ENCODE data around the gene TLK1.

Gene TLK1

GRCh38 chr2:171147081-171147480 is 13.6 kb downstream of the TLK1 start:
- no peak overlapping the region for H3K4me3 ChIP-seq (ENCODE audit: low read depth, low read length)
- in situ Hi-C loops (cut with HindIII; ENCODE audit: low sequenced_read_pairs) = no loop called here
- TF ChIP-seq CTCF (IDR thresholded peaks at IDR 0.05; ENCODE audit: low read depth, low read length, missing control alignments) = no peak
- DNase-seq (ENCODE audit: low read depth) = no peak

- no peak for DNase-seq (ENCODE audit: low read depth)
- no peak overlapping the region for H3K4me3 ChIP-seq (ENCODE audit: low read depth, low read length)
- in situ Hi-C loops (cut with HindIII; ENCODE audit: low sequenced_read_pairs) = no loop called here
- TF ChIP-seq CTCF (IDR thresholded peaks at IDR 0.05; ENCODE audit: low read depth, low read length, missing control alignments) = no peak
These were observed 14.1 kb downstream of the TLK1 start for GRCh38 chr2:171146633-171147032.

GRCh38 chr2:171146071-171146470 is 14.6 kb downstream of the TLK1 start:
- in situ Hi-C loops (cut with HindIII; ENCODE audit: low sequenced_read_pairs) = no loop called here
- TF ChIP-seq CTCF (IDR thresholded peaks at IDR 0.05; ENCODE audit: low read depth, low read length, missing control alignments) = no peak
- no peak overlapping the region for H3K4me3 ChIP-seq (ENCODE audit: low read depth, low read length)
- no peak for DNase-seq (ENCODE audit: low read depth)

GRCh38 chr2:171143670-171144062 is 17.0 kb downstream of the TLK1 start:
- in situ Hi-C loops (cut with HindIII; ENCODE audit: low sequenced_read_pairs) = no loop called here
- no peak for DNase-seq (ENCODE audit: low read depth)
- H3K4me3 ChIP-seq (ENCODE audit: low read depth, low read length) = no peak overlapping the region
- TF ChIP-seq CTCF (IDR thresholded peaks at IDR 0.05; ENCODE audit: low read depth, low read length, missing control alignments) = no peak

GRCh38 chr2:171142398-171142797 is 18.3 kb downstream of the TLK1 start:
- DNase-seq (ENCODE audit: low read depth) = no peak
- no peak overlapping the region for H3K4me3 ChIP-seq (ENCODE audit: low read depth, low read length)
- in situ Hi-C loops (cut with HindIII; ENCODE audit: low sequenced_read_pairs) = no loop called here
- TF ChIP-seq CTCF (IDR thresholded peaks at IDR 0.05; ENCODE audit: low read depth, low read length, missing control alignments) = no peak

- DNase-seq (ENCODE audit: low read depth) = no peak
These were observed 19.4 kb downstream of the TLK1 start for GRCh38 chr2:171141320-171141719.

More at GRCh38 chr2:171141320-171141719, 19.4 kb downstream of the TLK1 start:
- in situ Hi-C loops (cut with HindIII; ENCODE audit: low sequenced_read_pairs) = no loop called here
- H3K4me3 ChIP-seq (ENCODE audit: low read depth, low read length) = no peak overlapping the region
- no peak for TF ChIP-seq CTCF (IDR thresholded peaks at IDR 0.05; ENCODE audit: low read depth, low read length, missing control alignments)
